HCT116 (cell line): Measurements from ENCODE around the gene LYSMD4. TPM values are rescaled to one million over a fixed set of nuclear protein-coding genes. Genes with fewer than 3 reads are reported as not detected.

Experiments used
- ATAC-seq: fragments of 200-7000 bp; cut with Tn5 transposase; 2 replicates; pipeline ENCODE4 v1.9.1; 2020; ENCODE audit warnings: mild to moderate bottlenecking, moderate library complexity
- BruUV-seq: library from RNA; stranded (reverse); fragments of 400-500 nt; replicated peaks from 2 replicates; lab custom pipeline; 2021; lab: Mats Ljungman, UMichigan
- CTCF ChIA-PET: fragments of 300-600 bp; sonication (Branson Sonifier 250); formaldehyde crosslinking; loops from one replicate; lab custom pipeline; 2021; ENCODE audit warnings: antibody characterized with exemption; lab: Charles Lee
- POLR2A ChIA-PET: fragments of 300-600, 350-600 bp; sonication (Branson Sonifier 250); formaldehyde crosslinking; loops from one replicate; lab custom pipeline; 2021; ENCODE audit warnings: antibody characterized with exemption; lab: Charles Lee
- RAD21 ChIA-PET, 2 experiments: fragments of 300-600 bp; sonication (Branson Sonifier 250); formaldehyde crosslinking; loops; one replicate each; lab custom pipeline; 2023; ENCODE audit warnings: low total read pairs in 2 of 2; ENCODE audit not compliant: uncharacterized antibody in 2 of 2, unreplicated experiment in 2 of 2, low non-redundant PET in 1 of 2; lab: Charles Lee
- DNase-seq: peaks from one replicate; pipeline ENCODE4 v3.0.0-alpha.2; 2010; ENCODE audit warnings: low read depth, low spot score
- H2AFZ ChIP-seq: fragments of 200-600 bp; shearing (Covaris generic), sonication (generic); 2 replicates; pipeline ENCODE4 v1.6.1; 2017; ENCODE audit warnings: low read depth, mixed run types, mixed read lengths, antibody characterized with exemption, low read length; ENCODE audit not compliant: poor library complexity, severe bottlenecking
- H3K27ac ChIP-seq: 2 replicates; pipeline ENCODE4 v1.5.1; 2012; ENCODE audit warnings: low read depth, low read length
- H3K27me3 ChIP-seq: fragments of 200-600 bp; sonication (generic); 2 replicates; pipeline ENCODE4 v1.6.1; 2016; ENCODE audit warnings: mixed run types, low read length, mixed read lengths; ENCODE audit not compliant: insufficient read depth
- H3K36me3 ChIP-seq, 2 experiments: fragments of 200-500 bp in 1 of 2; fragments of 200-600 bp in 1 of 2; sonication (Bioruptor generic) in 1 of 2; sonication (generic) in 1 of 2; 2 replicates each; pipeline versions ENCODE4 v1.5.1 to v1.6.1; 2014 to 2016; ENCODE audit warnings: low read length in 2 of 2, inconsistent platforms in 1 of 2, mixed read lengths in 1 of 2, mixed run types in 1 of 2; ENCODE audit not compliant: insufficient read depth in 2 of 2, control insufficient read depth in 1 of 2
- H3K4me1 ChIP-seq, 2 experiments: fragments of 200-600 bp in 1 of 2; sonication (generic) in 1 of 2; 2 replicates each; pipeline versions ENCODE4 v1.5.1 to v1.6.1; 2012 to 2017; ENCODE audit warnings: low read length in 2 of 2, inconsistent platforms in 1 of 2, mild to moderate bottlenecking in 1 of 2, mixed read lengths in 1 of 2, mixed run types in 1 of 2, moderate library complexity in 1 of 2; ENCODE audit not compliant: insufficient read depth in 2 of 2, control insufficient read depth in 1 of 2
- H3K4me2 ChIP-seq: fragments of 200-600 bp; sonication (generic); 2 replicates; pipeline ENCODE4 v1.6.1; 2017; ENCODE audit warnings: mixed run types, low read length, mixed read lengths
- H3K4me3 ChIP-seq, 2 experiments: fragments of 200-600 bp in 1 of 2; sonication (generic) in 1 of 2; replicated peaks in 1 of 2; 2 replicates each; pipeline ENCODE4 v1.5.1; 2011 to 2016; ENCODE audit warnings: low read length in 2 of 2, control low read depth in 1 of 2, low read depth in 1 of 2, mild to moderate bottlenecking in 1 of 2, mixed read lengths in 1 of 2, mixed run types in 1 of 2
- H3K79me2 ChIP-seq: fragments of 200-600 bp; sonication (generic); 2 replicates; pipeline ENCODE4 v1.6.1; 2017; ENCODE audit warnings: mild to moderate bottlenecking, mixed run types, low read length, moderate library complexity, mixed read lengths; ENCODE audit not compliant: insufficient read depth
- H3K9ac ChIP-seq: fragments of 200-600 bp; sonication (generic); 2 replicates; pipeline ENCODE4 v1.6.1; 2016; ENCODE audit warnings: low read length, mixed read lengths
- H3K9me2 ChIP-seq: fragments of 200-600 bp; sonication (generic), shearing (Covaris generic); 2 replicates; pipeline ENCODE4 v1.6.1; 2017; ENCODE audit warnings: mixed run types, mild to moderate bottlenecking, moderate library complexity; ENCODE audit not compliant: insufficient read depth
- H3K9me3 ChIP-seq, 2 experiments: fragments of 200-500 bp in 1 of 2; fragments of 200-600 bp in 1 of 2; sonication (Bioruptor generic) in 1 of 2; sonication (generic) in 1 of 2; 2 replicates each; pipeline ENCODE4 v1.6.1; 2014 to 2017; ENCODE audit warnings: low read length in 2 of 2, mixed read lengths in 2 of 2, inconsistent platforms in 1 of 2, low read depth in 1 of 2, mild to moderate bottlenecking in 1 of 2, mixed run types in 1 of 2, moderate library complexity in 1 of 2; ENCODE audit not compliant: control insufficient read depth in 1 of 2, insufficient read depth in 1 of 2
- H4K20me1 ChIP-seq: fragments of 200-600 bp; sonication (generic), shearing (Covaris generic); 2 replicates; pipeline ENCODE4 v1.6.1; 2017; ENCODE audit warnings: mixed run types, mild to moderate bottlenecking, moderate library complexity; ENCODE audit not compliant: insufficient read depth
- ATF3 ChIP-seq: IDR thresholded peaks from 2 replicates; pipeline ENCODE4 v1.6.1; 2012
- CBX3 ChIP-seq: IDR thresholded peaks from 2 replicates; pipeline ENCODE4 v1.6.1; 2012; ENCODE audit warnings: low read depth
- CTCF ChIP-seq, 3 experiments: fragments of 200-600 bp in 1 of 3; sonication (generic) in 1 of 3; IDR thresholded peaks in 2 of 3; conservative IDR thresholded peaks in 1 of 3; 2 replicates each; pipeline ENCODE4 v1.5.1; 2012 to 2017; ENCODE audit warnings: low read depth in 2 of 3, low read length in 2 of 3, antibody characterized with exemption in 1 of 3, borderline replicate concordance in 1 of 3, control low read depth in 1 of 3, mild to moderate bottlenecking in 1 of 3, mixed read lengths in 1 of 3, mixed run types in 1 of 3, moderate library complexity in 1 of 3; ENCODE audit not compliant: insufficient read depth in 1 of 3
- EGR1 ChIP-seq: IDR thresholded peaks from 2 replicates; pipeline ENCODE4 v1.6.1; 2012; ENCODE audit warnings: low read depth
- ELF1 ChIP-seq: IDR thresholded peaks from 2 replicates; pipeline ENCODE4 v1.6.1; 2012; ENCODE audit warnings: low read depth, borderline replicate concordance
- EZH2phosphoT487 ChIP-seq: fragments of 200-600 bp; IDR thresholded peaks from 2 replicates; pipeline ENCODE4 v1.6.1; 2018; ENCODE audit warnings: antibody characterized with exemption, borderline replicate concordance
- FOSL1 ChIP-seq: IDR thresholded peaks from 2 replicates; pipeline ENCODE4 v1.6.1; 2012; ENCODE audit warnings: low read depth
- JUND ChIP-seq: IDR thresholded peaks from 2 replicates; pipeline ENCODE4 v1.6.1; 2012
- POLR2AphosphoS5 ChIP-seq: IDR thresholded peaks from 2 replicates; pipeline ENCODE4 v1.6.1; 2011; ENCODE audit warnings: mild to moderate bottlenecking, low read depth, low read length, moderate library complexity
- RAD21 ChIP-seq: IDR thresholded peaks from 2 replicates; pipeline ENCODE4 v1.6.1; 2012; ENCODE audit warnings: low read depth, mild to moderate bottlenecking
- YY1 ChIP-seq: IDR thresholded peaks from 2 replicates; pipeline ENCODE4 v1.6.1; 2011; ENCODE audit warnings: low read length, low read depth, moderate library complexity, mild to moderate bottlenecking; ENCODE audit not compliant: insufficient replicate concordance; ENCODE audit errors: extremely low read depth
- ZBTB33 ChIP-seq: IDR thresholded peaks from 2 replicates; pipeline ENCODE4 v1.6.1; 2011; ENCODE audit warnings: mild to moderate bottlenecking, low read length, moderate library complexity; ENCODE audit not compliant: insufficient replicate concordance; ENCODE audit errors: extremely low read depth
- ZFX ChIP-seq: fragments of 450-650 bp; IDR thresholded peaks from 2 replicates; pipeline ENCODE4 v1.6.1; 2017
- ZNF274 ChIP-seq: fragments of 200-500 bp; sonication (Bioruptor generic); IDR thresholded peaks from 2 replicates; pipeline ENCODE4 v1.6.1; 2014; ENCODE audit warnings: mild to moderate bottlenecking, low read depth, low read length, inconsistent platforms
- intact Hi-C: fragments of 100-400 bp; cut with micrococcal nuclease; formaldehyde crosslinking; loops from 2 replicates; pipeline ENCODE4 v1.10.0; 2022
- total RNA-seq: library from RNA; stranded (reverse); gene quantifications from one replicate; pipeline ENCODE4 v1.2.1, GENCODE V29; 2021; ENCODE audit not compliant: unreplicated experiment

Gene LYSMD4
- total RNA-seq, 1 experiment from 2014 or later = 8.6 TPM

GRCh38 chr15:99692825-99693224, 40.4 kb downstream of the LYSMD4 start:
- ChIA-PET CTCF (interaction anchor here (1.7 kb wide), 1 partner anchor 11 kb away, joined by 12 read pairs; no protein-coding TSS in a partner anchor), POLR2A (no interaction called here), RAD21 (no interaction called here)
- no peaks in the 10 kb centered on the region for H3K4me1 ChIP-seq
- no peaks in the 10 kb centered on the region for H3K9me2 ChIP-seq
- intact Hi-C loops = no loop called here
- no peaks in the 10 kb centered on the region for H3K9me3 ChIP-seq
- no peak overlapping the region for H2AFZ ChIP-seq
- H3K27me3 ChIP-seq = no peaks in the 10 kb centered on the region
- H3K4me3 ChIP-seq = no peak overlapping the region
- H3K36me3 ChIP-seq = peaks cover 3 to 11% of the 10 kb centered on the region in 2 experiments; a peak in 2 of 4 replicates
- no peak overlapping the region for H3K9ac ChIP-seq
- H3K27ac ChIP-seq = no peak overlapping the region
- TF ChIP-seq YY1 (no peak), ZFX (no peak), CTCF (IDR thresholded peaks at IDR 0.05 in 2 of 3, conservative IDR thresholded peaks at IDR 0.05 in 1 of 3; ENCODE audit: borderline replicate concordance in 1 of 3, insufficient read depth in 1 of 3, low read depth in 2 of 3, low read length in 2 of 3) (no peak), ZNF274 (no peak), ATF3 (no peak), ZBTB33 (no peak), FOSL1 (no peak), ELF1 (no peak), JUND (no peak), EGR1 (no peak), POLR2AphosphoS5 (no peak), RAD21 (no peak), EZH2phosphoT487 (no peak), CBX3 (no peak)
- DNase-seq = no peak
- no peaks in the 10 kb centered on the region for H3K79me2 ChIP-seq
- BruUV-seq = no TSS peak
- H3K4me2 ChIP-seq = no peak overlapping the region
- H4K20me1 ChIP-seq = no peaks in the 10 kb centered on the region
- ATAC-seq = no peak
